ENCODE data around the gene NECTIN2.
"Not testable (repeated sequence)": the region's sequence is repeated elsewhere in the genome, so short reads cannot be mapped to it uniquely, and the experiment has no call there.

NECTIN2 gene

GRCh38 chr19:44822670-44823372 lies 23.3 kb upstream of the NECTIN2 start:
- Histone ChIP-seq H3K36me3 (replicated peaks; ENCODE audit: low read depth, low read length) (no peaks in the 10 kb centered on the region), H3K79me2 (ENCODE audit: low read length) (no peaks in the 10 kb centered on the region), H4K20me1 (ENCODE audit: insufficient read depth, low read length) (no peaks in the 10 kb centered on the region; the same call in 1 of the 2 replicates), H3K4me2 (ENCODE audit: low read length) (no peak overlapping the region), H2AFZ (ENCODE audit: low read depth, low read length) (no peak overlapping the region), H3K9ac (ENCODE audit: low read length) (no peak overlapping the region), H3K9me3 (ENCODE audit: insufficient read depth, low read length) (no peaks in the 10 kb centered on the region), H3K27ac (ENCODE audit: low read length) (no peak overlapping the region), H3K4me3 (ENCODE audit: low read length) (no peak overlapping the region), H3K27me3 (ENCODE audit: low read depth, low read length) (peaks cover 13% of the 10 kb centered on the region), H3K4me1 (ENCODE audit: low read length) (no peaks in the 10 kb centered on the region)
- no peak for TF ChIP-seq EZH2phosphoT487 (IDR thresholded peaks at IDR 0.05; ENCODE audit: low read depth)
- no peak for TF ChIP-seq CTCF (IDR thresholded peaks at IDR 0.05; ENCODE audit: low read depth, low read length)

- Histone ChIP-seq H3K4me1 (ENCODE audit: low read length) (no peaks in the 10 kb centered on the region), H3K79me2 (ENCODE audit: low read length) (no peaks in the 10 kb centered on the region), H3K4me2 (ENCODE audit: low read length) (no peak overlapping the region), H3K9ac (ENCODE audit: low read length) (no peak overlapping the region), H4K20me1 (ENCODE audit: insufficient read depth, low read length) (no peaks in the 10 kb centered on the region; the same call in 1 of the 2 replicates), H3K36me3 (replicated peaks; ENCODE audit: low read depth, low read length) (no peaks in the 10 kb centered on the region), H3K4me3 (ENCODE audit: low read length) (no peak overlapping the region), H3K9me3 (ENCODE audit: insufficient read depth, low read length) (no peaks in the 10 kb centered on the region), H3K27me3 (ENCODE audit: low read depth, low read length) (peaks cover 13% of the 10 kb centered on the region), H2AFZ (ENCODE audit: low read depth, low read length) (no peak overlapping the region), H3K27ac (ENCODE audit: low read length) (no peak overlapping the region)
- TF ChIP-seq EZH2phosphoT487 (IDR thresholded peaks at IDR 0.05; ENCODE audit: low read depth) = no peak
- TF ChIP-seq CTCF (IDR thresholded peaks at IDR 0.05; ENCODE audit: low read depth, low read length) = no peak
Measured at GRCh38 chr19:44823373-44823698, 22.8 kb upstream of the NECTIN2 start.

GRCh38 chr19:44824761-44825160 lies 21.3 kb upstream of the NECTIN2 start:
- TF ChIP-seq EZH2phosphoT487 (IDR thresholded peaks at IDR 0.05; ENCODE audit: low read depth) (no peak), CTCF (IDR thresholded peaks at IDR 0.05; ENCODE audit: low read depth, low read length) (no peak)
- Histone ChIP-seq H3K4me1 (ENCODE audit: low read length) (no peaks in the 10 kb centered on the region), H3K27me3 (ENCODE audit: low read depth, low read length) (peaks cover 13% of the 10 kb centered on the region), H2AFZ (ENCODE audit: low read depth, low read length) (no peak overlapping the region), H4K20me1 (ENCODE audit: insufficient read depth, low read length) (no peaks in the 10 kb centered on the region; the same call in 1 of the 2 replicates), H3K4me2 (ENCODE audit: low read length) (no peak overlapping the region), H3K27ac (ENCODE audit: low read length) (no peak overlapping the region), H3K4me3 (ENCODE audit: low read length) (no peak overlapping the region), H3K9me3 (ENCODE audit: insufficient read depth, low read length) (no peaks in the 10 kb centered on the region), H3K9ac (ENCODE audit: low read length) (no peak overlapping the region), H3K79me2 (ENCODE audit: low read length) (no peaks in the 10 kb centered on the region), H3K36me3 (replicated peaks; ENCODE audit: low read depth, low read length) (no peaks in the 10 kb centered on the region)

DNA sequence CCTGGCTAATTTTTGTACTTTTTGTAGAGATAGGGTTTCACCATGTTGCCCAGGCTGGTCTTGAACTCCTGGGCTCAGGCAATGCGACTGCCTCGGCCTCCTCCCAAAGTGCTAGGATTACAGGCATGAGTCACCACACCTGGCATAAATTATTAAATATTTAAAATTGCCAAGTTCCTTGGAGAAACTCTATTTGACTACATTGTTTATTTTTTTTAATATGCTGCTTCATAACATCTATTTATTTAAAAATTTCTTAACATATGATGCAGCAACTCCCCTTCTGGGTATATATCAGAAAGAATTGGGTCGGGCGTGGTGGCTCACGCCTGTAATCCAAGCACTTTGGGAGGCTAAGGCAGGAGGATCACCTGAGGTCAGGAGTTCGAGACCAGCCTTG lies 13.2 kb upstream of the NECTIN2 start:
- not testable (repeated sequence) for H3K27ac ChIP-seq (ENCODE audit: low read length); H3K27me3 ChIP-seq (ENCODE audit: low read depth, low read length); H3K4me2 ChIP-seq (ENCODE audit: low read length); H3K9me3 ChIP-seq (ENCODE audit: insufficient read depth, low read length); H4K20me1 ChIP-seq (ENCODE audit: insufficient read depth, low read length); H2AFZ ChIP-seq (ENCODE audit: low read depth, low read length); H3K4me1 ChIP-seq (ENCODE audit: low read length); H3K79me2 ChIP-seq (ENCODE audit: low read length); H3K4me3 ChIP-seq (ENCODE audit: low read length); H3K36me3 ChIP-seq (replicated peaks; ENCODE audit: low read depth, low read length); H3K9ac ChIP-seq (ENCODE audit: low read length)

DNA sequence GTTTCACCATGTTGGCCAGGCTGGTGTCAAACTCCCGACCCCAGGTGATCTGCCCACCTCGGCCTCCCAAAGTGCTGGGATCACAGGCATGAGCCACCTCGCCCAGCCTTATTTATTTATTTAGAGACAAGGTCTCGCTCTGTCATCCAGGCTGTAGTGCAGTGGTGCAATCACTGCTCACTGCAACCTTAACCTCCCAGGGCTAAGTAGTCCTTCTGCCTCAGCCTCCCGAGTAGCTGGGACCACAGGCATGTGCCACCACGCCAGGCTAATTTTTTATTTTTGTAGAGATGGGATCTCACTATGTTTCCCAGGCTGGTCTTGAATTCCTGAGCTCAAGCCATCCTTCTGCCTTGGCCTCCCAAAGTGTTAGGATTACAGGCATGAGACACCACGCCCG lies 11.7 kb upstream of the NECTIN2 start:
- not testable (repeated sequence) for H3K27ac ChIP-seq (ENCODE audit: low read length); H4K20me1 ChIP-seq (ENCODE audit: insufficient read depth, low read length); H3K27me3 ChIP-seq (ENCODE audit: low read depth, low read length); H3K36me3 ChIP-seq (replicated peaks; ENCODE audit: low read depth, low read length); H3K79me2 ChIP-seq (ENCODE audit: low read length); H2AFZ ChIP-seq (ENCODE audit: low read depth, low read length); H3K9me3 ChIP-seq (ENCODE audit: insufficient read depth, low read length); H3K4me2 ChIP-seq (ENCODE audit: low read length); H3K4me3 ChIP-seq (ENCODE audit: low read length); H3K4me1 ChIP-seq (ENCODE audit: low read length); H3K9ac ChIP-seq (ENCODE audit: low read length)
